ENCODE results near the gene EEF1G.
A peak's percentile ranks its signal among the peaks of the same experiment; 100 is the strongest.

The EEF1G gene

DNA sequence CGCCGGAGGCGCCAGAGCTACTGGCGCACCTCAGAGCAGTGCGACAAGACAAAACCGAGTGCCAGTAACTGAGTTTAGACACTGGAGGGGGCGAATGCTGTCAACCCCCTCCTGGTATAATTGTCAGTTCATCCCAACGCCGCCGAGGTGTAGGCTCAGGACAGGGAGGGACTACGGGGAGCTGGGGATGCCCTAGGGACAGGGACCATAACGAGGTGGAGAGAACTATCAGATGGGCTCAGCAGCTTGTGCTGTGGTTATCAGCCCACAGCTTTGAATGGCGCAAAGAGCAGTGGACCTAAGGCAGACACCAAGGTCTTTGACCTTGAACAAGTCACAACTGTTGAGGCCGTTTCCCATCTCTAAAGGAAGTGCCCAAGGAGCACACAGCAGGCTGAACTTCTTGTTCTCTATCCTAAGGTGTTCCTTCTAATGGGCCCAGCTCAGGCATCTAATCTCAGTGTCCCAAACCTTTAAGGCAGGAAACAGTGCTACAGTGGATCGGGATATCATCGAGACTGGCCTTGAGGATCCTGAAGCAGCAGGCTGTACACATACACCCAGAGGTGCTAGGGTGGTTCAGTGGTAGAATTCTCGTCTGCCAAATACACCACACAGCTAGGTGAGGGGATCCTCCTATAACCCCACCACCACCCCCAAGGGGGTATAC is 18.6 kb upstream of the EEF1G start:
- TF ChIP-seq TEAD4 (IDR thresholded peaks at IDR 0.05) (no peak), ZBTB7A (IDR thresholded peaks at IDR 0.05; ENCODE audit: low read depth) (no peak), FOXM1 (IDR thresholded peaks at IDR 0.05; ENCODE audit: borderline replicate concordance, low read depth) (no peak)
- TF ChIP-seq, protein P1, sequence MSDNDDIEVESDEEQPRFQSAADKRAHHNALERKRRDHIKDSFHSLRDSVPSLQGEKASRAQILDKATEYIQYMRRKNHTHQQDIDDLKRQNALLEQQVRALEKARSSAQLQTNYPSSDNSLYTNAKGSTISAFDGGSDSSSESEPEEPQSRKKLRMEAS (IDR thresholded peaks at IDR 0.05) = no peak

DNA sequence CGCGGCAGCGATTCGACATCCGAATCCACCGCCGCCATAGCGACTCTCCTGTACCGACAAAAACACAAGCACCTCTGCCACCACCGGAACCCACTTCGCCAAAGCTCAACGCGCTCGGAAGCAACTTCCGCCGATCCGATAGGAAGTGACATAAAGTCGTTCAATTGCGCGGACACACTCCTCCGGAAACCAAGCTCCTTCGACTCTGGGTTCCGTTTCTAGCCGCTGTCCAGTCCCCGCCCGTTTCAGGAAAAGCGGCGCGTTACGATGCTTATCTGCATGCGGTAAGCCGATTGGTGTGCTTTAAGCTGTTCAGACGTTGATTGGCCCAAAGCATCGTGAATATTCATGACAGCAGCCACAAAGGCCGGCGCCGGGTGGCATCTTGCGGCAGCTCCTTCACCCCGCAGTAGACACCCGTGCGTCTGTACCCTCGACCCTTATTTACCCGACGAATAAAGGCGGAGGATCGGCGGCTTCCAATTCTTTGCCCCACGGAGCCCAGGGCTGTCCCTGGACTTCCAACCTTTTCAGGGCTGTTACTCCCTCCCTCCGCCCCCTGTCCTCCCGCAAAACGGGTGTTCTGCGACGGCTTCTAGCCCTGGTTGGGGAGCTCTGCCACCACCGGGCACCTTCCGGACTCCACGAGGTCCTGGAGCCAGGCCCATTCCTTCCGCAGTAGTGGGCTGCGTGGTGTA is 17.9 kb upstream of the EEF1G start, which contains the start of gene TUT1:
TSS of gene TUT1 (minus strand) at position 76 of the 698 bp plus-strand sequence. CDS start at position 38, 38 bp downstream.
- TF ChIP-seq EGR1 (IDR thresholded peaks at IDR 0.05) = no peak
- TF ChIP-seq ZBTB7A (IDR thresholded peaks at IDR 0.05; ENCODE audit: low read depth) = no peak; the same call in 1 of the 2 replicates
- TF ChIP-seq EP300 (IDR thresholded peaks at IDR 0.05; ENCODE audit: borderline replicate concordance) = peak; percentile 36; the same call in 1 of the 2 replicates
- TF ChIP-seq CREB1 (IDR thresholded peaks at IDR 0.05; ENCODE audit: low read depth) = peak; percentile 93
- TF ChIP-seq RAD21 (IDR thresholded peaks at IDR 0.05; ENCODE audit: low read depth) = no peak; the same call in 1 of the 2 replicates
- peak; percentile 61; the same call in 1 of the 2 replicates for TF ChIP-seq TCF12 (IDR thresholded peaks at IDR 0.05; ENCODE audit: low read depth)
- 0 out of 2 replicates have a peak, but pooled peaks have one; percentile 33 for TF ChIP-seq FOXM1 (IDR thresholded peaks at IDR 0.05; ENCODE audit: borderline replicate concordance, low read depth)
- peak; percentile 43; the same call in 1 of the 2 replicates for TF ChIP-seq NFIC (IDR thresholded peaks at IDR 0.05)
- TF ChIP-seq, protein P2, sequence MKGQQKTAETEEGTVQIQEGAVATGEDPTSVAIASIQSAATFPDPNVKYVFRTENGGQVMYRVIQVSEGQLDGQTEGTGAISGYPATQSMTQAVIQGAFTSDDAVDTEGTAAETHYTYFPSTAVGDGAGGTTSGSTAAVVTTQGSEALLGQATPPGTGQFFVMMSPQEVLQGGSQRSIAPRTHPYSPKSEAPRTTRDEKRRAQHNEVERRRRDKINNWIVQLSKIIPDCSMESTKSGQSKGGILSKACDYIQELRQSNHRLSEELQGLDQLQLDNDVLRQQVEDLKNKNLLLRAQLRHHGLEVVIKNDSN (IDR thresholded peaks at IDR 0.05) = peak; percentile 69
- TF ChIP-seq, protein P3, sequence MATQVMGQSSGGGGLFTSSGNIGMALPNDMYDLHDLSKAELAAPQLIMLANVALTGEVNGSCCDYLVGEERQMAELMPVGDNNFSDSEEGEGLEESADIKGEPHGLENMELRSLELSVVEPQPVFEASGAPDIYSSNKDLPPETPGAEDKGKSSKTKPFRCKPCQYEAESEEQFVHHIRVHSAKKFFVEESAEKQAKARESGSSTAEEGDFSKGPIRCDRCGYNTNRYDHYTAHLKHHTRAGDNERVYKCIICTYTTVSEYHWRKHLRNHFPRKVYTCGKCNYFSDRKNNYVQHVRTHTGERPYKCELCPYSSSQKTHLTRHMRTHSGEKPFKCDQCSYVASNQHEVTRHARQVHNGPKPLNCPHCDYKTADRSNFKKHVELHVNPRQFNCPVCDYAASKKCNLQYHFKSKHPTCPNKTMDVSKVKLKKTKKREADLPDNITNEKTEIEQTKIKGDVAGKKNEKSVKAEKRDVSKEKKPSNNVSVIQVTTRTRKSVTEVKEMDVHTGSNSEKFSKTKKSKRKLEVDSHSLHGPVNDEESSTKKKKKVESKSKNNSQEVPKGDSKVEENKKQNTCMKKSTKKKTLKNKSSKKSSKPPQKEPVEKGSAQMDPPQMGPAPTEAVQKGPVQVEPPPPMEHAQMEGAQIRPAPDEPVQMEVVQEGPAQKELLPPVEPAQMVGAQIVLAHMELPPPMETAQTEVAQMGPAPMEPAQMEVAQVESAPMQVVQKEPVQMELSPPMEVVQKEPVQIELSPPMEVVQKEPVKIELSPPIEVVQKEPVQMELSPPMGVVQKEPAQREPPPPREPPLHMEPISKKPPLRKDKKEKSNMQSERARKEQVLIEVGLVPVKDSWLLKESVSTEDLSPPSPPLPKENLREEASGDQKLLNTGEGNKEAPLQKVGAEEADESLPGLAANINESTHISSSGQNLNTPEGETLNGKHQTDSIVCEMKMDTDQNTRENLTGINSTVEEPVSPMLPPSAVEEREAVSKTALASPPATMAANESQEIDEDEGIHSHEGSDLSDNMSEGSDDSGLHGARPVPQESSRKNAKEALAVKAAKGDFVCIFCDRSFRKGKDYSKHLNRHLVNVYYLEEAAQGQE (IDR thresholded peaks at IDR 0.05; ENCODE audit: low read depth) = peak; percentile 68
- TF ChIP-seq CEBPB (IDR thresholded peaks at IDR 0.05) = 0 out of 2 replicates have a peak, but pooled peaks have one; percentile 31
- TF ChIP-seq TEAD4 (IDR thresholded peaks at IDR 0.05) = no peak; the same call in 1 of the 2 replicates
- TF ChIP-seq TAF1 (IDR thresholded peaks at IDR 0.05; ENCODE audit: low read depth) = peak; percentile 69
- peak; percentile 73; the same call in 1 of the 2 replicates for TF ChIP-seq YY1 (IDR thresholded peaks at IDR 0.05; ENCODE audit: low read depth)
- TF ChIP-seq, protein P1 (IDR thresholded peaks at IDR 0.05) = peak; percentile 64; the same call in 1 of the 2 replicates

DNA sequence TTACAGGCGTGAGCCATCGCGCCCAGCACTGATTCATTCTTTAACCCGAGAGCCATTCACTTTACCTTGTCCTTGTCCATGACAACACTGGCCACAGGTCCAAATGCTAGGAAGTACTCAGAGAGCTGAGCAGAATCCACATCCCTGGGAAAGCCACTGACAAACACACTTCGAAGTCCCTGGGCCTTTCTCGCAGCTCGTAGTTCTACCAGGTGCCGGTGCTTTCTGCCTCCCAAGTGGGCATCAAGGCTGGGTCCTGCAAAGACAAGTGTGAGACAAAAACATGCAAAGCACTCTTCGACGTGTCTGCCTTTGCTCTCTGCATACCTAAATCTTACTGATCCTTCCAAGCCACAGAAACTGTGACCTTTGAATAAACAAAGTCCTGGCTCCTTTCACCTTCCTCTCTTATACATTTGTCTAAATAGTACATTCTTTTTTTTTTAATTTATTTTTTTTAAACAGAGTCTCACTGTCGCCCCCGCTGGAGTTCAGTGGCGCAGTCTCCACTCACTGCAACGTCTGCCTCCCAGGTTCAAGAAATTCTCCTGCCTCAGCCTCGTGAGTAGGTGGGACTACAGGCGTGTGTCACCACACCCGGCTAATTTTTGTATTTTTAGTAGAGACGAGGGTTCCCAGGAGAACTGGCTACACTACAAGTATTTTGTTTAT is 15.4 kb upstream of the EEF1G start:
- TF ChIP-seq, protein P3 (IDR thresholded peaks at IDR 0.05; ENCODE audit: low read depth) = no peak
- TF ChIP-seq ZBTB7A (IDR thresholded peaks at IDR 0.05; ENCODE audit: low read depth) = no peak
- no peak for TF ChIP-seq TCF12 (IDR thresholded peaks at IDR 0.05; ENCODE audit: low read depth)
- TF ChIP-seq, protein P2 (IDR thresholded peaks at IDR 0.05) = no peak
- TF ChIP-seq TAF1 (IDR thresholded peaks at IDR 0.05; ENCODE audit: low read depth) = no peak
- no peak for TF ChIP-seq YY1 (IDR thresholded peaks at IDR 0.05; ENCODE audit: low read depth)
- TF ChIP-seq TEAD4 (IDR thresholded peaks at IDR 0.05) = no peak
- no peak for TF ChIP-seq EGR1 (IDR thresholded peaks at IDR 0.05)
- TF ChIP-seq, protein P1 (IDR thresholded peaks at IDR 0.05) = no peak
- no peak for TF ChIP-seq NFIC (IDR thresholded peaks at IDR 0.05)
- no peak for TF ChIP-seq RAD21 (IDR thresholded peaks at IDR 0.05; ENCODE audit: low read depth)
- TF ChIP-seq CEBPB (IDR thresholded peaks at IDR 0.05) = no peak
- TF ChIP-seq FOXM1 (IDR thresholded peaks at IDR 0.05; ENCODE audit: borderline replicate concordance, low read depth) = no peak
- TF ChIP-seq EP300 (IDR thresholded peaks at IDR 0.05; ENCODE audit: borderline replicate concordance) = no peak
- no peak for TF ChIP-seq CREB1 (IDR thresholded peaks at IDR 0.05; ENCODE audit: low read depth)

DNA sequence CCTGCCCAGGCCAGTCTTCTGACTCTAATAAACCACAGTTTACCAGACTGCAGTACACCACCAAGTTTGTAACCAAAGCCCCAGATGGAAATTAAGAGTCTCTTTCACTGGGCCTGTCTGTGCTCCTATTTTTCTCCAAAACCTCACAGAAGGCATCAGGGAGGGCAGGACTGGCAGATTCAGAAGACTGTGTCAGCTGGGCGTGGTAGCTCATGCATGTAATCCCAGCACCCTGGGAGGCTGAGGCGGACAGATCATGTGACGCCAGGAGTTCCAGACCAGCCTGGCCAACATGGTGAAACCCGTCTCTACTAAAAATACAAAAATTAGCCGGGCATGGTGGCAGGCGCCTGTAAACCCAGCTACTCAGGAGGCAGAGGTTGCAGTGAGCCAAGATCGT is 11.7 kb upstream of the EEF1G start:
- TF ChIP-seq, protein P2 (IDR thresholded peaks at IDR 0.05) = 0 out of 2 replicates have a peak, but pooled peaks have one; percentile 29

Measured in Ishikawa (cell line).